Mesendoderm (in vitro differentiated cells): Measurements from ENCODE around the gene PAPOLA.

ENCODE experiments used
- DNase-seq: peaks from one replicate; pipeline ENCODE4 v3.0.0; 2013
- H2AK5ac ChIP-seq: 2 replicates; pipeline ENCODE4 v1.6.1; 2013; ENCODE audit warnings: low read length, inconsistent platforms
- H2BK120ac ChIP-seq: 2 replicates; pipeline ENCODE4 v1.6.1; 2013; ENCODE audit warnings: low read depth, mild to moderate bottlenecking, low read length, moderate library complexity, mixed read lengths
- H2BK15ac ChIP-seq: replicated peaks from 2 replicates; pipeline ENCODE4 v1.6.1; 2013; ENCODE audit warnings: low read depth, mild to moderate bottlenecking, moderate library complexity
- H2BK5ac ChIP-seq: 2 replicates; pipeline ENCODE4 v1.6.1; 2013; ENCODE audit warnings: low read length, inconsistent platforms
- H3K18ac ChIP-seq: 2 replicates; pipeline ENCODE4 v1.6.1; 2013; ENCODE audit warnings: mild to moderate bottlenecking, low read length, mixed read lengths
- H3K23ac ChIP-seq: one replicate; pipeline ENCODE4 v1.6.1; 2013; ENCODE audit warnings: low read length
- H3K27ac ChIP-seq: 2 replicates; pipeline ENCODE4 v1.5.1; 2013; ENCODE audit warnings: low read depth, mild to moderate bottlenecking, inconsistent platforms, low read length, moderate library complexity
- H3K27me3 ChIP-seq: 2 replicates; pipeline ENCODE4 v1.6.1; 2013; ENCODE audit warnings: low read length, control low read depth, mild to moderate bottlenecking, inconsistent platforms; ENCODE audit not compliant: insufficient read depth, poor library complexity
- H3K36me3 ChIP-seq: 2 replicates; pipeline ENCODE4 v1.6.1; 2013; ENCODE audit warnings: low read length, inconsistent platforms; ENCODE audit not compliant: control insufficient read depth, insufficient read depth
- H3K4ac ChIP-seq: one replicate; pipeline ENCODE4 v1.6.1; 2013; ENCODE audit warnings: low read depth, mild to moderate bottlenecking, low read length, moderate library complexity
- H3K4me1 ChIP-seq: 2 replicates; pipeline ENCODE4 v1.6.1; 2013; ENCODE audit warnings: low read depth, low read length, inconsistent platforms; ENCODE audit not compliant: control insufficient read depth
- H3K4me2 ChIP-seq: 2 replicates; pipeline ENCODE4 v1.6.1; 2013; ENCODE audit warnings: low read length
- H3K4me3 ChIP-seq: 2 replicates; pipeline ENCODE4 v1.5.1; 2013; ENCODE audit warnings: mild to moderate bottlenecking, low read length
- H3K56ac ChIP-seq: one replicate; pipeline ENCODE4 v1.6.1; 2013; ENCODE audit warnings: low read length
- H3K79me1 ChIP-seq: 2 replicates; pipeline ENCODE4 v1.6.1; 2013; ENCODE audit warnings: low read length, inconsistent platforms
- H3K79me2 ChIP-seq: 2 replicates; pipeline ENCODE4 v1.6.1; 2013; ENCODE audit warnings: mild to moderate bottlenecking, low read length; ENCODE audit not compliant: control insufficient read depth, insufficient read depth
- H3K9ac ChIP-seq: 2 replicates; pipeline ENCODE4 v1.6.1; 2013; ENCODE audit warnings: low read length, inconsistent platforms
- H4K5ac ChIP-seq: one replicate; pipeline ENCODE4 v1.6.1; 2013; ENCODE audit warnings: low read length
- H4K8ac ChIP-seq: one replicate; pipeline ENCODE4 v1.6.1; 2013; ENCODE audit warnings: low read depth, mild to moderate bottlenecking, control low read depth, low read length, moderate library complexity
- WGBS: extraction: QIAGEN DNeasy Blood & Tissue Kit; methylation state at CpG from one replicate; pipeline ENCODE4 v1.1.7; 2013; ENCODE audit warnings: low lambda C conversion rate, missing lambda C conversion rate; ENCODE audit not compliant: insufficient coverage; ENCODE audit errors: extremely low coverage; 5-methylcytosine and 5-hydroxymethylcytosine counted together

The PAPOLA gene

DNA sequence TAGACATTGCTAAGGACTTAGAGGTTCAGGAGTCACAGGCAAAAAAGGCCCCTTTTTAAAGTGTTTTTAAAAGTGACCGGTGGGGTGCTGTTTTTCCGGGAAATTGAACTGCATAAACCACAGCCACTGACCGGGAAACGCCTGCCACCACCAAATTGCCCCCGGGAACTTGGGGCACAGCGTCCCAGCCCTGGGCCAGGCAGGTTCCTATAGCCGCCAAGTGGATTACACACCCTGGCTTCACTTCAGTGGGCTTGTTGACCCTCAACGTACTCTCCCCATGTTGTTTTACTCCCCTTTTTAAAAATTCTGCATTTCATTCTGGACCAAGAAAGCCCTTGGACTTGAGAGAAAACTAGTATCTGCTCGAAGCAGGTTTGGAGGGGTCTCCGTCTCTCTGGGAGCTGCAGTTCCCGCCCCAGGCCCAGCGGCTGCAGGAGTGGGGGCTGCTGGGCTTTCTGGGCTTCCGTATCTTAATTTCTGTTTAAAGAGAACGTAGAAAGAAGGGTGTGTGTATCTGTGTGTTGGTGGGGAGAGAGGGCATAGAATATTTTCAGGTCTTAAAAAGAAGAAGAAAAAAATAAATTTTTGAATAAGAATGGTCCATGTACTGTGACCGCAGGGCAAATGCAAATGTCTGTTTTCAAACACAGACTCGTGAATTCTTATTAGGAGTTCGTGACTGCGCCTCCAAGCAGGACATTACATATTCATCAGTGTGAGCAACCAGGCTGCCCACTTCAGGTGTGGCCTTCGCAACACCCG is 82.9 kb downstream of the PAPOLA start:
- no peak overlapping the region for H2BK15ac ChIP-seq
- no peak overlapping the region for H3K18ac ChIP-seq
- H2BK5ac ChIP-seq: no peak overlapping the region
- H4K5ac ChIP-seq: no peak overlapping the region
- H2BK120ac ChIP-seq: no peak overlapping the region
- H3K4me2 ChIP-seq: no peak overlapping the region
- H3K27ac ChIP-seq: no peak overlapping the region
- H3K56ac ChIP-seq: no peak overlapping the region
- no peak overlapping the region for H3K23ac ChIP-seq
- no peaks in the 10 kb centered on the region for H3K36me3 ChIP-seq
- DNase-seq: no peak
- H3K4ac ChIP-seq: no peak overlapping the region
- H3K27me3 ChIP-seq: no peaks in the 10 kb centered on the region
- no CpG with 5 or more reads among the region's 20 CpGs for WGBS
- no peak overlapping the region for H3K9ac ChIP-seq
- H4K8ac ChIP-seq: no peak overlapping the region
- H3K4me3 ChIP-seq: no peak overlapping the region
- H3K4me1 ChIP-seq: no peaks in the 10 kb centered on the region
- no peaks in the 10 kb centered on the region for H3K79me1 ChIP-seq
- no peak overlapping the region for H2AK5ac ChIP-seq
- no peaks in the 10 kb centered on the region for H3K79me2 ChIP-seq

DNA sequence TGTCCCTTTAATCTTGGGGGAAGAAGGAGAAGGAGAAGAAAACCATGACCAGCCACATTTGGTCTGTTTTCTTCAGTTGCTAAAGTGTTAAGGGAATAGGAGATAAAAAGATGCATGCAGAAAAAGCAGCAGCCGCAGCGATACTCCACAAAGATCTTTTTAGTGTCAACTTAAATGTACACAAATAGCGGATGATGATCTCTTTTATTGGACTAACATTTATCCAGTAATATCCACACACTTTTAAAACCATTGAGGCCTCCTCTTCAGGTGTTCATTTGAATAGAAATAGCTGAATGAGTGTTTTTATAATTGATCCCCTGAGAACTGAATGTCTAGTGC is 83.5 kb downstream of the PAPOLA start:
- Histone ChIP-seq H3K79me1 (no peaks in the 10 kb centered on the region), H3K56ac (no peak overlapping the region), H3K27me3 (no peaks in the 10 kb centered on the region), H2AK5ac (no peak overlapping the region), H4K8ac (no peak overlapping the region), H3K79me2 (no peaks in the 10 kb centered on the region), H3K4me1 (no peaks in the 10 kb centered on the region), H3K4ac (no peak overlapping the region), H3K9ac (no peak overlapping the region), H4K5ac (no peak overlapping the region), H2BK15ac (no peak overlapping the region), H3K4me2 (no peak overlapping the region), H3K18ac (no peak overlapping the region), H3K23ac (no peak overlapping the region), H3K4me3 (no peak overlapping the region), H2BK120ac (no peak overlapping the region), H2BK5ac (no peak overlapping the region), H3K36me3 (no peaks in the 10 kb centered on the region), H3K27ac (no peak overlapping the region)
- WGBS: no CpG with 5 or more reads among the region's 3 CpGs
- no peak for DNase-seq

DNA sequence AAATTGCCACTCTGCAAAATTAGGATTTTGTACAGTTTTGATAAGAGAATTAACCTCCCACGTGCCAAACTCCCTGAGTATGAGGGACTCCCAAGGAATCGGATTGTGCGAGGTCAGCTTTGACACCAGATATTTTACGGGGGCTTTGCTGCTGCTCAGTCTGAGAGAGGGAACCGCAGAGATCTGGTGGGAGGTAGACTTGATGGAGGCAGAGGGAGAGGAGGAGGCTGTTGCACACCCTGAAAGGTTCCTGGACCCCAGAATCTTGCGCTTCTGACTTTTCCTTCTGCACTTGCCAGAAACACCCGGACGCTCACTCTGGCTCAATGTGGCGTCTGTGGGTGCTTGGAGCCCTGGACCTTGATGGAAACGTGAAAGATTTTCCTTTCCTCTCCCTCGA is 83.9 kb downstream of the PAPOLA start:
- no peak overlapping the region for H3K18ac ChIP-seq
- no peak overlapping the region for H2BK5ac ChIP-seq
- no peak overlapping the region for H3K23ac ChIP-seq
- no peak overlapping the region for H3K4me2 ChIP-seq
- H3K27ac ChIP-seq: no peak overlapping the region
- H3K36me3 ChIP-seq: no peaks in the 10 kb centered on the region
- H3K79me1 ChIP-seq: no peaks in the 10 kb centered on the region
- no peak overlapping the region for H2AK5ac ChIP-seq
- H4K8ac ChIP-seq: no peak overlapping the region
- H3K56ac ChIP-seq: no peak overlapping the region
- no peaks in the 10 kb centered on the region for H3K27me3 ChIP-seq
- no peaks in the 10 kb centered on the region for H3K79me2 ChIP-seq
- DNase-seq: no peak
- H2BK120ac ChIP-seq: no peak overlapping the region
- H2BK15ac ChIP-seq: no peak overlapping the region
- H3K4me3 ChIP-seq: no peak overlapping the region
- no peaks in the 10 kb centered on the region for H3K4me1 ChIP-seq
- H3K4ac ChIP-seq: no peak overlapping the region
- H4K5ac ChIP-seq: no peak overlapping the region
- WGBS: no CpG with 5 or more reads among the region's 11 CpGs
- H3K9ac ChIP-seq: no peak overlapping the region

DNA sequence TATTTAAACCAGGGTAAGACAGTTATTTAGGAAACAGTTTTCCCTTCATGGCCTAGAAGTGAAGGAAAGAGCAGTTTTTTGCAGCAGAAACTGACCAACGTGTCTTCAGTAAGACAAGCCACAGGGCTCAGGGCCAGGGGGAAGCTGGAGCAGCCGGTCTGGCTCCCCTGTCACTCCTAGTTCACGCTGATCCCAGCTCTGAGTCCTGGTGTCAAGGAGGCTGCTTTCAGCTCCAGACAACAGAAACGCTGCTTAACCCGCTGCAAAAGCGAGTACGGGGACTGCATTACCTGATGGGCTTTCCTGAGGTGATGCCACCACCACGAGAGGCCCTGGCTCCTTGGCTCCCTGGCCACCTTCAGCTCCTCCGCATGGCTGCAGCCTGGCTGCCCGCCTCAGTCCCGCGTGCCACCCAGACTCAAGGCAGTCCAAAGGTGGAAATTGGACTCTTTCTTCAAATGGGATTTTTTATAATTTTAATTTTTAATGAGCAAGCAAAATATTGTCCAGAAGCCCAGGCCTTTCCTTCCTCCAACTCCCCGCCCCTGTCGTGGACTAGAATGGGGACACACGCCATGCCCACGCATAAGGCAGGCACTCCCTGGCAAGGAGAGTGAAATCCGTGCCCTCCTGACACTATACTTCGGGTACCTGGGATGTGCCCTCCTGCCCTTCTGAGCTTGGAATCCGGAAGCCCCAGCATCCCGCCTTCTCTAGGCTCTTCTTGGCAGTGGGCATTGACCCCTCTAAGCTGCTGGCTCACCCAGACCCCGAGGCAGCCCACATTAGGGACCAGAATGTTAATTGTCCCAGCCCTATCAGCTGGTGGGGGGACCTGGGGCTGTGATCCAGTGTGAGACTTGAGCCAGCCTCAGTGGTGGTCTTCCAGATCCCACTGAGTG is 85.0 kb downstream of the PAPOLA start:
- Histone ChIP-seq H3K9ac (no peak overlapping the region), H3K27ac (no peak overlapping the region), H3K18ac (no peak overlapping the region), H2BK120ac (no peak overlapping the region), H3K56ac (no peak overlapping the region), H3K4me3 (no peak overlapping the region), H4K8ac (no peak overlapping the region), H3K4me2 (no peak overlapping the region), H4K5ac (no peak overlapping the region), H3K23ac (no peak overlapping the region), H3K4ac (no peak overlapping the region), H3K4me1 (no peaks in the 10 kb centered on the region), H2BK15ac (no peak overlapping the region), H3K27me3 (no peaks in the 10 kb centered on the region), H2BK5ac (no peak overlapping the region), H3K79me1 (no peaks in the 10 kb centered on the region), H2AK5ac (no peak overlapping the region), H3K36me3 (no peaks in the 10 kb centered on the region), H3K79me2 (no peaks in the 10 kb centered on the region)
- DNase-seq: no peak
- WGBS: no CpG with 5 or more reads among the region's 21 CpGs

DNA sequence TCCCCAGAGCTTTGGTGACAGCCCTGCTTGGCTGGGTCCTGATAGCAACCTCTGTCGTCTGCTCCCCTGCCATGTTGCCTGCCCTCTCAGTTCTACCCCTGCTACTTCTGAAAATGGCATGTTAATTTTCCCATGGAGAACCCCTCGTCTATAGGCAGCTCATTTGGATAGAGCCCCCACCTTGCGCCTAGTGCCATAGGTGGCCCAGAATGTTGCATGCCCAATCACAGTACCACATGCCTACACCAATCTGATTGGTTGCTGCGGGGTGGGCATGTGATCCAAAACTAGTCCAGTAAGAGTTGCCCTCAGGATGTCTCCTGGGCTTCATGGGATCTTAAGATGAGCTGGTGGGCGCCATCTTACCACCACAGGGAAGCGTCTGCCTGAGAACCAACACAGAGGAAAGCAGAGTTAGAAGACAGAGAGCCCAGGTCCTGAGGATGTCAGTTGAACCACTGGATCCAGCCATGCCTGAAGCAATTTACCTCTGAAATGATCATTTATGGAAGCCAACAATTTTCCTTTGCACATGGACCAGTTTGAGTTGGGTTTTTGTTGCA is 85.7 kb downstream of the PAPOLA start:
- Histone ChIP-seq H3K4ac (no peak overlapping the region), H3K27me3 (no peaks in the 10 kb centered on the region), H4K8ac (no peak overlapping the region), H2AK5ac (no peak overlapping the region), H3K56ac (no peak overlapping the region), H3K23ac (no peak overlapping the region), H2BK15ac (no peak overlapping the region), H3K4me1 (no peaks in the 10 kb centered on the region), H3K79me1 (no peaks in the 10 kb centered on the region), H3K36me3 (no peaks in the 10 kb centered on the region), H3K4me2 (no peak overlapping the region), H3K18ac (no peak overlapping the region), H3K4me3 (no peak overlapping the region), H3K27ac (no peak overlapping the region), H4K5ac (no peak overlapping the region), H3K79me2 (no peaks in the 10 kb centered on the region), H3K9ac (no peak overlapping the region), H2BK5ac (no peak overlapping the region), H2BK120ac (no peak overlapping the region)
- DNase-seq: no peak
- WGBS: no CpG with 5 or more reads among the region's 6 CpGs
